Measurements from ENCODE around the gene LCN6. TPM values are rescaled to one million over a fixed set of nuclear protein-coding genes. Genes with fewer than 3 reads are reported as not detected.
A peak's percentile ranks its signal among the peaks of the same experiment; 100 is the strongest.

The LCN6 gene
- total and polyA plus RNA-seq, 2 of the 13 experiments (the other 11 are each of a cell fraction or from before 2014, with no cell fraction given), result not detected

DNA sequence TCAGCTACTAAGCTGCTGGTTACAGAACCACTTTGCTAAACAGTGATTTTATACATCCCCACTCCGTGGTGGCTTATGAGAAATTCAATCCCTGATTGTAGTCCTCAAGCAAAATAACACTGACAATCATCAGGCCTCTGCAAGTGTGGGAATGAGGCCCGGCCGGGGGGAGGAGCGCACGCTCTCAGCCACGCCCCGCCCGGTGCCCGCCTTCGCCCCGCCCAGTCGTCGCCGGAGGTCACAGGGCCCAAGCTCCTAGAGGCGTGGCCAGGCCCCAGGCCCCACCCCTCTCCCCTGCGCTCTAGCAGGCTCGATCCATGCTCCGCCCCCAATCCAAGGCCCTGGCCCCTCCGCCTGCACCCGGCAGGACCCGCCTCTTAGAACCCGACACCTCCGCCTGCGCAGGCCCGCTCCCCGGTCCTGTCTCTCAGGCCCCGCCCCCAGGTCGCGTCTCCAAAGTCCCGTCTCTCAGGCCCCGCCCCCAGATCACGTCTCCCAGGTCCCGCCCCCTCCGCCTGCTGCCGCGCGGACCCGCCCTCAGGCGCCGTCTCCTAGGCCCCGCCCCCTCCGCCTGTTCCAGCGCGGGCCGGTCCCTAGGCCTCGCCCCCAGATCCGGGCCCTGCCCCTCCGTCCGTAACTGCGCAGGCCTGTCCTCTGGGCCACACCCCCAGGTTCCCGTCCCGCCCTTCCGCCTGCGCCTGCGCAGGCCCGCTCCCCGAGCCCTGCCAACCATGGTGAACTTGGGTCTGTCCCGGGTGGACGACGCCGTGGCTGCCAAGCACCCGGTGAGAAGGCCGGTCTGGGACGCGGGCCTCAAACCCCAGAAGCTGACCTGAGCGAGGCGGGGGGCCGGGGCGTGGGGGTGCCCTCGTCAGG is 42.6 kb upstream of the LCN6 start, which contains the start of gene TMEM141 (continued):
- peak; percentile 83; the same call in 1 of the 2 replicates for TF ChIP-seq ZNF33B (CRISPR knock-in tag; IDR thresholded peaks at IDR 0.05)
- TF ChIP-seq PPARG (CRISPR knock-in tag; conservative IDR thresholded peaks at IDR 0.05), result 0 out of 2 replicates have a peak, but pooled peaks have one; percentile 24
- TF ChIP-seq KLF9 (CRISPR knock-in tag; IDR thresholded peaks at IDR 0.05; ENCODE audit: low read depth), result 0 out of 2 replicates have a peak, but pooled peaks have one; percentile 62
- no peak for TF ChIP-seq NPAS2 (CRISPR knock-in tag; IDR thresholded peaks at IDR 0.05; ENCODE audit: borderline replicate concordance)
- TF ChIP-seq AKAP8 (CRISPR knock-in tag; IDR thresholded peaks at IDR 0.05), result no peak; the same call in 1 of the 2 replicates
- peak; percentile 77 for TF ChIP-seq SP5 (CRISPR knock-in tag; IDR thresholded peaks at IDR 0.05; ENCODE audit: borderline replicate concordance, low read depth)
- TF ChIP-seq SP2 (CRISPR knock-in tag; IDR thresholded peaks at IDR 0.05), result peak; percentile 49
- TF ChIP-seq, protein P1, sequence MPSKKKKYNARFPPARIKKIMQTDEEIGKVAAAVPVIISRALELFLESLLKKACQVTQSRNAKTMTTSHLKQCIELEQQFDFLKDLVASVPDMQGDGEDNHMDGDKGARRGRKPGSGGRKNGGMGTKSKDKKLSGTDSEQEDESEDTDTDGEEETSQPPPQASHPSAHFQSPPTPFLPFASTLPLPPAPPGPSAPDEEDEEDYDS (CRISPR knock-in tag; IDR thresholded peaks at IDR 0.05), result peak; percentile 95
- no peak for TF ChIP-seq ZBTB42 (CRISPR knock-in tag; IDR thresholded peaks at IDR 0.05)
- peak; percentile 34; the same call in 1 of the 2 replicates for TF ChIP-seq ZMAT3 (CRISPR knock-in tag; conservative IDR thresholded peaks at IDR 0.05)
- peak; percentile 76; the same call in 1 of the 2 replicates for TF ChIP-seq ZSCAN12 (CRISPR knock-in tag; IDR thresholded peaks at IDR 0.05)
- TF ChIP-seq, protein P2, sequence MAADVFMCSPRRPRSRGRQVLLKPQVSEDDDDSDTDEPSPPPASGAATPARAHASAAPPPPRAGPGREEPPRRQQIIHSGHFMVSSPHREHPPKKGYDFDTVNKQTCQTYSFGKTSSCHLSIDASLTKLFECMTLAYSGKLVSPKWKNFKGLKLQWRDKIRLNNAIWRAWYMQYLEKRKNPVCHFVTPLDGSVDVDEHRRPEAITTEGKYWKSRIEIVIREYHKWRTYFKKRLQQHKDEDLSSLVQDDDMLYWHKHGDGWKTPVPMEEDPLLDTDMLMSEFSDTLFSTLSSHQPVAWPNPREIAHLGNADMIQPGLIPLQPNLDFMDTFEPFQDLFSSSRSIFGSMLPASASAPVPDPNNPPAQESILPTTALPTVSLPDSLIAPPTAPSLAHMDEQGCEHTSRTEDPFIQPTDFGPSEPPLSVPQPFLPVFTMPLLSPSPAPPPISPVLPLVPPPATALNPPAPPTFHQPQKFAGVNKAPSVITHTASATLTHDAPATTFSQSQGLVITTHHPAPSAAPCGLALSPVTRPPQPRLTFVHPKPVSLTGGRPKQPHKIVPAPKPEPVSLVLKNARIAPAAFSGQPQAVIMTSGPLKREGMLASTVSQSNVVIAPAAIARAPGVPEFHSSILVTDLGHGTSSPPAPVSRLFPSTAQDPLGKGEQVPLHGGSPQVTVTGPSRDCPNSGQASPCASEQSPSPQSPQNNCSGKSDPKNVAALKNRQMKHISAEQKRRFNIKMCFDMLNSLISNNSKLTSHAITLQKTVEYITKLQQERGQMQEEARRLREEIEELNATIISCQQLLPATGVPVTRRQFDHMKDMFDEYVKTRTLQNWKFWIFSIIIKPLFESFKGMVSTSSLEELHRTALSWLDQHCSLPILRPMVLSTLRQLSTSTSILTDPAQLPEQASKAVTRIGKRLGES (CRISPR knock-in tag; IDR thresholded peaks at IDR 0.05; ENCODE audit: borderline replicate concordance), result no peak
- TF ChIP-seq TMF1 (CRISPR knock-in tag; IDR thresholded peaks at IDR 0.05; ENCODE audit: low read depth), result 0 out of 2 replicates have a peak, but pooled peaks have one; percentile 25
- TF ChIP-seq NBN (conservative IDR thresholded peaks at IDR 0.05), result no peak
- TF ChIP-seq FOXA3 (CRISPR knock-in tag; IDR thresholded peaks at IDR 0.05), result peak; percentile 18; the same call in 1 of the 2 replicates
- TF ChIP-seq ZBTB38 (CRISPR knock-in tag; IDR thresholded peaks at IDR 0.05), result 0 out of 2 replicates have a peak, but pooled peaks have one; percentile 56
- TF ChIP-seq GABPB1 (CRISPR knock-in tag; IDR thresholded peaks at IDR 0.05), result peak; percentile 82
- TF ChIP-seq, protein P3, sequence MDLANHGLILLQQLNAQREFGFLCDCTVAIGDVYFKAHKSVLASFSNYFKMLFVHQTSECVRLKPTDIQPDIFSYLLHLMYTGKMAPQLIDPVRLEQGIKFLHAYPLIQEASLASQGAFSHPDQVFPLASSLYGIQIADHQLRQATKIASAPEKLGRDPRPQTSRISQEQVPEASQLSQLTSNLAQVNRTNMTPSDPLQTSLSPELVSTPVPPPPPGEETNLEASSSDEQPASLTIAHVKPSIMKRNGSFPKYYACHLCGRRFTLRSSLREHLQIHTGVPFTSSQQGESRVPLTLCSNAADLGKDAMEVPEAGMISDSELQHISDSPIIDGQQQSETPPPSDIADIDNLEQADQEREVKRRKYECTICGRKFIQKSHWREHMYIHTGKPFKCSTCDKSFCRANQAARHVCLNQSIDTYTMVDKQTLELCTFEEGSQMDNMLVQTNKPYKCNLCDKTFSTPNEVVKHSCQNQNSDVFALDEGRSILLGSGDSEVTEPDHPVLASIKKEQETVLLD (CRISPR knock-in tag; IDR thresholded peaks at IDR 0.05; ENCODE audit: low read depth), result 0 out of 2 replicates have a peak, but pooled peaks have one; percentile 27
- 0 out of 2 replicates have a peak, but pooled peaks have one; percentile 44 for TF ChIP-seq ZNF225 (CRISPR knock-in tag; IDR thresholded peaks at IDR 0.05)
- no peak for TF ChIP-seq MTA1 (CRISPR knock-in tag; IDR thresholded peaks at IDR 0.05; ENCODE audit: borderline replicate concordance)
- TF ChIP-seq NCOR1 (IDR thresholded peaks at IDR 0.05; ENCODE audit: borderline replicate concordance, low read length), result no peak
- TF ChIP-seq ZNF44 (CRISPR knock-in tag; IDR thresholded peaks at IDR 0.05), result no peak; the same call in 1 of the 2 replicates
- TF ChIP-seq, protein P4, sequence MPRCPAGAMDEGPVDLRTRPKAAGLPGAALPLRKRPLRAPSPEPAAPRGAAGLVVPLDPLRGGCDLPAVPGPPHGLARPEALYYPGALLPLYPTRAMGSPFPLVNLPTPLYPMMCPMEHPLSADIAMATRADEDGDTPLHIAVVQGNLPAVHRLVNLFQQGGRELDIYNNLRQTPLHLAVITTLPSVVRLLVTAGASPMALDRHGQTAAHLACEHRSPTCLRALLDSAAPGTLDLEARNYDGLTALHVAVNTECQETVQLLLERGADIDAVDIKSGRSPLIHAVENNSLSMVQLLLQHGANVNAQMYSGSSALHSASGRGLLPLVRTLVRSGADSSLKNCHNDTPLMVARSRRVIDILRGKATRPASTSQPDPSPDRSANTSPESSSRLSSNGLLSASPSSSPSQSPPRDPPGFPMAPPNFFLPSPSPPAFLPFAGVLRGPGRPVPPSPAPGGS (CRISPR knock-in tag; IDR thresholded peaks at IDR 0.05), result peak; percentile 11; the same call in 1 of the 2 replicates
- peak; percentile 84 for TF ChIP-seq MED8 (CRISPR knock-in tag; IDR thresholded peaks at IDR 0.05; ENCODE audit: insufficient replicate concordance)
- peak; percentile 51 for TF ChIP-seq PHF8 (CRISPR knock-in tag; IDR thresholded peaks at IDR 0.05)
